Colonic mucosa (tissue), 4 donors: Measurements from ENCODE around the gene TTC28. TPM values are rescaled to one million over a fixed set of nuclear protein-coding genes. Genes with fewer than 3 reads are reported as not detected.

Experiments
- DNase-seq: peaks from one replicate; pipeline ENCODE4 v3.0.0-alpha.2; 2020
- H3K27ac ChIP-seq: fragments of 200-600 bp; one replicate; pipeline ENCODE4 v1.8.0; 2021
- H3K27me3 ChIP-seq: fragments of 200-600 bp; one replicate; pipeline ENCODE4 v1.8.0; 2021
- H3K36me3 ChIP-seq: fragments of 200-600 bp; one replicate; pipeline ENCODE4 v1.8.0; 2021
- H3K4me1 ChIP-seq: fragments of 200-600 bp; one replicate; pipeline ENCODE4 v1.8.0; 2021; ENCODE audit warnings: mild to moderate bottlenecking
- H3K4me3 ChIP-seq: fragments of 200-600 bp; one replicate; pipeline ENCODE4 v1.8.0; 2021
- H3K9ac ChIP-seq, 2 donors: one replicate each; pipeline ENCODE4 v1.7.0; 2013; ENCODE audit warnings: control low read depth in 2 of 2, low read depth in 2 of 2, low read length in 2 of 2
- H3K9me3 ChIP-seq: fragments of 200-600 bp; one replicate; pipeline ENCODE4 v1.8.0; 2021
- intact Hi-C: fragments of 100-400 bp; cut with DNase I; formaldehyde crosslinking; loops from one replicate; pipeline ENCODE4 v1.14.1; 2022
- total RNA-seq, 2 donors: library from RNA; stranded (reverse); fragmentation: NEBNext Ultra II Directional in 1 of 2; extraction: Animal tissue kit (Norgen Biotek cat#: 25700) in 1 of 2; gene quantifications; one replicate each; pipeline ENCODE4 v1.2.1, GENCODE V29; 2021
- TF ChIP-seq, protein P1 (sequence below): fragments of 200-600 bp; IDR thresholded peaks from one replicate; pipeline ENCODE4 v1.8.0; 2022; ENCODE audit warnings: antibody characterized with exemption, mild to moderate bottlenecking
- donor health status: healthy.
- donor health status: DM: no; HTN: no; CAD: no.
- donor health status: DM: no; HTN: no; CAD: no.

The TTC28 gene
- total RNA-seq, 2 donors from 2014 or later: 6.6 to 9.2 TPM

DNA sequence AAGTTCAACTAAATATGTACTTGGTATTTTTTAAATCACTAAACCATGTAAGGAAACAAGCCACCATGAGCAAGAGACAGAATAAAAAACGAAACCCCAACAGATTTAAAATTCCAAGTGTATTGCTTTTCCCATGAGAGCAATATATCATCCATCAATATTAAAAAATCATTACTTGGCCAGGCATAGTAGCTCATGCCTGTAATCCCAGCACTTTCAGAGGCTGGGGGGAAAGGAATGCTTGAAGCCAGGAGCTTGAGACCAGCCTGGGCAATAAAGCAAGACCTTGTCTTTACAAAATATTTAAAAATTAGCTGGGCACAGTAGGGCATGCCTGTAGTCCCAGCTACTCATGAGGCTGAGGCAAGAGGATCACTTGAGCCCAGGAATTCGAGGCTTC is 190.8 kb downstream of the TTC28 start:
- no peaks in the 10 kb centered on the region for H3K4me1 ChIP-seq
- no peak overlapping the region for H3K4me3 ChIP-seq
- no peak overlapping the region for H3K9ac ChIP-seq
- H3K36me3 ChIP-seq: no peaks in the 10 kb centered on the region
- H3K27ac ChIP-seq: no peak overlapping the region
- DNase-seq: no peak
- intact Hi-C loops: no loop called here
- TF ChIP-seq, protein P1, sequence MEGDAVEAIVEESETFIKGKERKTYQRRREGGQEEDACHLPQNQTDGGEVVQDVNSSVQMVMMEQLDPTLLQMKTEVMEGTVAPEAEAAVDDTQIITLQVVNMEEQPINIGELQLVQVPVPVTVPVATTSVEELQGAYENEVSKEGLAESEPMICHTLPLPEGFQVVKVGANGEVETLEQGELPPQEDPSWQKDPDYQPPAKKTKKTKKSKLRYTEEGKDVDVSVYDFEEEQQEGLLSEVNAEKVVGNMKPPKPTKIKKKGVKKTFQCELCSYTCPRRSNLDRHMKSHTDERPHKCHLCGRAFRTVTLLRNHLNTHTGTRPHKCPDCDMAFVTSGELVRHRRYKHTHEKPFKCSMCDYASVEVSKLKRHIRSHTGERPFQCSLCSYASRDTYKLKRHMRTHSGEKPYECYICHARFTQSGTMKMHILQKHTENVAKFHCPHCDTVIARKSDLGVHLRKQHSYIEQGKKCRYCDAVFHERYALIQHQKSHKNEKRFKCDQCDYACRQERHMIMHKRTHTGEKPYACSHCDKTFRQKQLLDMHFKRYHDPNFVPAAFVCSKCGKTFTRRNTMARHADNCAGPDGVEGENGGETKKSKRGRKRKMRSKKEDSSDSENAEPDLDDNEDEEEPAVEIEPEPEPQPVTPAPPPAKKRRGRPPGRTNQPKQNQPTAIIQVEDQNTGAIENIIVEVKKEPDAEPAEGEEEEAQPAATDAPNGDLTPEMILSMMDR: no peak
- H3K27me3 ChIP-seq: no peaks in the 10 kb centered on the region
- H3K9me3 ChIP-seq: no peaks in the 10 kb centered on the region

DNA sequence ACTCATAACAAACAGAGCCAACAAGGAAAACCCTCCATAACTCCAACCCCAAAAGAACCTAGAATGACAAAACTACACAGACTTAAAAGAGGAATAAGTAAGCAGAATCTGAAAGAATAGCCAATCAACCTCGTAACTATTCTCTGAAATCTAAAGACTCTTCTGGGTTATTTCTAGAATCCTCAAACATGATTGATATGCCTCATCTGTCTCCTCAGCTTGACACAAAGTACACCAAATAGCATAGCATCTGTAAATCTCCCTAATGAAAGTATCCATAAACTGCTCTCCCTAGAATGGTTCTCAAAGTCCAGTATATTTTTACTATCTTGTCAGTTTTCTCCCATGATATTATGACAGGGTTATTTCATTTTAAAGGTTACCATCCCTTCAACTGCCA is 195.0 kb downstream of the TTC28 start:
- Histone ChIP-seq H3K9me3 (no peaks in the 10 kb centered on the region), H3K9ac (no peak overlapping the region), H3K4me1 (no peaks in the 10 kb centered on the region), H3K27ac (no peak overlapping the region), H3K27me3 (no peaks in the 10 kb centered on the region), H3K36me3 (no peaks in the 10 kb centered on the region), H3K4me3 (no peak overlapping the region)
- DNase-seq: no peak
- intact Hi-C loops: no loop called here
- TF ChIP-seq, protein P1: no peak

DNA sequence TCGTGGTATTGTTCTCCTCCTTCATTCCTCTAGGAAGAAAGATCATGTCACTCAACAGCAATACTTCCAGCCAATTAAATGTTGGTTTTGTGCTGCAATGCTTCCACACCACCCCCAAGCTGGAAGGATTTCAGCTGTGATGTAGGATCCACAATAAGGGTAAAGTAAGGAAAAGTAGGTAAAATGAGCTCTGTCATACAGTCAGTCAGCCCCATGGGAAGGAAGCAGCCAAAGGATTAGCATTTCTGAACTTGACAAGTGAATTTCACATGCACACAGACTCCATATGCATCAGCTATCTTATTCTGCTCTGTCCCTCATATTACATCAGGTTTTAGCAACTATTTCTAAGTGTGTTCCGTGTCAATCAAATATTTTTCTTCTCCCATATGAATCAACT is 197.9 kb downstream of the TTC28 start:
- H3K4me3 ChIP-seq: no peak overlapping the region
- H3K27ac ChIP-seq: no peak overlapping the region
- H3K36me3 ChIP-seq: no peaks in the 10 kb centered on the region
- no peak for DNase-seq
- intact Hi-C loops: no loop called here
- H3K27me3 ChIP-seq: no peaks in the 10 kb centered on the region
- H3K9me3 ChIP-seq: no peaks in the 10 kb centered on the region
- H3K4me1 ChIP-seq: no peaks in the 10 kb centered on the region
- no peak overlapping the region for H3K9ac ChIP-seq
- TF ChIP-seq, protein P1: no peak

DNA sequence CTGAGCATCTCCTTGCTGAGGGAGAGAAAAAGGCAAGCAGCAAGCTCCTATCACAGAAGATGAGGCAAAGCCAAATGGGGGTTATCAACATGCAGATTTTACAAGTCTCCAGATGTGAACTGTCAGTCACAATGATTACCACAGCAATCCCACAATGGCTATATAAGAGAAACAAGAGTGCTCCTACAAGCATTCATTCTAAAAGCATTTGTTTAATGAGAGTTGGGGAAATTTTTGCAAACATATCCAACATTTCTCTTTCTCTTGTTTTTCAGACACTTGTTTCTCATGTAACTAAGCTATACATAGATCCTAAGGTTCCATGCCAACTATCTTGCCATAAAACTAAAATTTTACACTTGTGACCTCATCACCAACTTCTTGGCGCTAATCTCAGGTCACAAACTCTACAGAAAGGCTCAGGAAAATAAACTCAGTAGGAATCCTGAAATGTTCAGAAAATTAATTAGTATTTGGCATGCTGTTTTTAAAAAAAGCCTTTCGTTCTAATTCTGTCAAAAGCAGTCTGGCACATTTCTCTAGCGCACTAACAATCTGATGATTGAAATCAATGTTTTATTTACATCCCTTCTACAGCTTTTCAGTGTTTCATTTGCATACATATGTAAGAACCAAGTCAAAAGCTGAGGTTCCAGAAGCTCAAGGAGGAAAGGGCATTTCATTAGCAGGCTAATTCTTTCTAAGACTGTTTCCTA is 199.5 kb downstream of the TTC28 start:
- Histone ChIP-seq H3K27ac (no peak overlapping the region), H3K9ac (no peak overlapping the region), H3K36me3 (no peaks in the 10 kb centered on the region), H3K27me3 (no peaks in the 10 kb centered on the region), H3K4me3 (no peak overlapping the region), H3K4me1 (no peaks in the 10 kb centered on the region), H3K9me3 (no peaks in the 10 kb centered on the region)
- DNase-seq: no peak
- TF ChIP-seq, protein P1: no peak
- intact Hi-C loops: no loop called here

DNA sequence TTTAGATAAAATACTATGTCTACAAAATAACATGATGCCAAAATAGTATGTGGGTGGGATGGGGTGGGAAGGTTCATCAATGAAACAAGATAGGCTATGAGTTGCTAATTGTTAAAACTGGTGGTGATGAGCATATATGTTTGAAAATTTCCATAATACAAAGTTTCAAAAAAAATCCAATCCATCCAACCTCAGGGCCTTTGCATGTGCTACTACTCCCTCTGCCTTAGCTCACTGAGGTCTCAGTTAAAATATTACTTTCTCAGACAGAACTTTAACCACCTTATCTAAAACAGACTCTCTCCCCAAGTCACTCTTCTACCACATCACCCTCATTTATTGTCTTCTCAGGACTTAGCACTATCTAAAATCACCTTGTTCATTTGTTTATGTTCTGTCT is 201.1 kb downstream of the TTC28 start:
- H3K9me3 ChIP-seq: no peaks in the 10 kb centered on the region
- no peak for DNase-seq
- TF ChIP-seq, protein P1: no peak
- H3K9ac ChIP-seq: no peak overlapping the region
- H3K4me1 ChIP-seq: no peaks in the 10 kb centered on the region
- H3K36me3 ChIP-seq: no peaks in the 10 kb centered on the region
- no peak overlapping the region for H3K4me3 ChIP-seq
- intact Hi-C loops: no loop called here
- H3K27ac ChIP-seq: no peak overlapping the region
- H3K27me3 ChIP-seq: no peaks in the 10 kb centered on the region
